NT2/D1 (cell line): ENCODE measurements around the gene HOXD8.

Experiments
- SUZ12 ChIP-seq: IDR thresholded peaks from 2 replicates; pipeline ENCODE4 v1.6.1; 2011; ENCODE audit not compliant: insufficient read length, insufficient read depth; ENCODE audit errors: extremely low read depth
- YY1 ChIP-seq: IDR thresholded peaks from 2 replicates; pipeline ENCODE4 v1.6.1; 2011; ENCODE audit not compliant: insufficient read length, insufficient read depth
- ZNF274 ChIP-seq: IDR thresholded peaks from 2 replicates; pipeline ENCODE4 v1.6.1; 2011; ENCODE audit warnings: mild to moderate bottlenecking, low read depth, low read length

GRCh38 chr2:176128982-176129796 is at the start of gene HOXD8:
- TF ChIP-seq YY1 (no peak), SUZ12 (no peak), ZNF274 (no peak)
